K562 (cell line): Measurements from ENCODE around the gene ITGA11. TPM values are rescaled to one million over a fixed set of nuclear protein-coding genes. Genes with fewer than 3 reads are reported as not detected.

ENCODE experiments used
- EHMT2 ChIP-seq: fragments of 450-650 bp; IDR thresholded peaks from 2 replicates; pipeline ENCODE4 v1.6.1; 2018; ENCODE audit warnings: antibody characterized with exemption
- ETS1 ChIP-seq: conservative IDR thresholded peaks from 2 replicates; pipeline ENCODE4 v1.6.1; 2011; ENCODE audit warnings: low read depth, mild to moderate bottlenecking, low read length; ENCODE audit not compliant: control insufficient read depth
- MTA2 ChIP-seq: fragments of 450-650 bp; IDR thresholded peaks from 2 replicates; pipeline ENCODE4 v1.6.1; 2016; ENCODE audit warnings: low read depth
- NRF1 ChIP-seq, 2 experiments: fragments of 450-650 bp; IDR thresholded peaks in 1 of 2; conservative IDR thresholded peaks in 1 of 2; 2 replicates each; pipeline ENCODE4 v1.6.1; 2014; ENCODE audit warnings: mild to moderate bottlenecking in 2 of 2
- RBM14 ChIP-seq: fragments of 200-400 bp; formaldehyde crosslinking; IDR thresholded peaks from 2 replicates; pipeline ENCODE4 v1.6.1; 2018; ENCODE audit warnings: low read depth, mild to moderate bottlenecking, low read length, moderate library complexity, borderline replicate concordance; ENCODE audit not compliant: insufficient read depth
- RBM34 ChIP-seq: fragments of 200-400 bp; formaldehyde crosslinking; IDR thresholded peaks from 2 replicates; pipeline ENCODE4 v1.6.1; 2018; ENCODE audit warnings: low read length, borderline replicate concordance; ENCODE audit not compliant: insufficient read depth
- SMAD4 ChIP-seq: fragments of 250-450 bp; sonication (Bioruptor Pico); conservative IDR thresholded peaks from 2 replicates; pipeline ENCODE4 v1.8.0; 2021; ENCODE audit warnings: inconsistent platforms, mild to moderate bottlenecking, moderate library complexity
- TRIM25 ChIP-seq: fragments of 450-650 bp; IDR thresholded peaks from 2 replicates; pipeline ENCODE4 v1.7.0; 2016; ENCODE audit warnings: borderline replicate concordance
- ZNF76 ChIP-seq: fragments of 250-450 bp; sonication (Bioruptor Pico); IDR thresholded peaks from 2 replicates; pipeline ENCODE4 v1.4.0; 2020; ENCODE audit warnings: mild to moderate bottlenecking, moderate library complexity, borderline replicate concordance
- ZZZ3 ChIP-seq: fragments of 450-650 bp; IDR thresholded peaks from 2 replicates; pipeline ENCODE4 v1.6.1; 2016; ENCODE audit warnings: antibody characterized with exemption, mild to moderate bottlenecking, moderate library complexity
- polyA plus RNA-seq, 8 experiments: library from polyadenylated mRNA; depleted of rRNA in 4 of 8; stranded (reverse) in 5 of 8; unstranded in 3 of 8; fragments of >200 nt; fragmentation: Nextera tagmentation in 2 of 8; fragmentation: Illumina TruSeq in 1 of 8; extraction: Ambion mirVana in 2 of 8; extraction: Trizol in 1 of 8; gene quantifications; 2 replicates each; pipeline versions ENCODE4 v1.2.1 to v1.2.3, GENCODE V29; 2011 to 2014; ENCODE audit warnings: inconsistent platforms in 1 of 8, missing spikeins in 1 of 8
- total RNA-seq, 7 experiments: library from RNA; depleted of rRNA in 6 of 7; stranded (reverse); fragments of >200 nt in 6 of 7; fragmentation: Illumina TruSeq in 2 of 7; extraction: Trizol in 2 of 7; gene quantifications; 2 replicates each; pipeline versions ENCODE4 v1.2.1 to v1.2.3, GENCODE V29; 2011 to 2021; ENCODE audit warnings: low replicate concordance in 1 of 7
- TF ChIP-seq, protein P1 (sequence below): fragments of 200-400 bp; formaldehyde crosslinking; IDR thresholded peaks from 2 replicates; pipeline ENCODE4 v1.6.1; 2017; ENCODE audit warnings: mild to moderate bottlenecking, low read depth, low read length, moderate library complexity

The ITGA11 gene
- total and polyA plus RNA-seq, 9 of the 15 experiments (the other 6 are each of a cell fraction or from before 2014, with no cell fraction given) = 0.01 TPM; not detected in 8

DNA sequence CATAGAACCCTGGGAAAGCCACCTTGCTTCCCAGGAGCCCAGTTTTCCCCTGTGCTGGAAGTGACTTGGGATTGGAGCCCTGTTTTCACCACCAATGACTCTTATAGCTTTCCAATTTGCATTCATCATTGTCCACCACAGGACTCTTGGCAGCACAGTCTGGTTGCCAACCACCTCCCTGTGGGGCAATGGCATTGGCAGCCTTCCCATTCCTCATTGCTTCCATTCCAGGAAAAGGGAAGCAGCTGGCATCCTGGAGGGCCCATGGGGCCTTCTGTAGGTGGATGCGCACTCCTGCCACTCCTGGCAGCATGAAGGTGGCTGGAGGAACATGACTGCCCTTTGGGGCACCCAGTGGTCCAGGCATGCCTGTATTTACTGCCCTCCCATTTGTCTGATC lies 96.7 kb downstream of the ITGA11 start (continued):
- TF ChIP-seq TRIM25 (no peak), ZNF76 (CRISPR knock-in tag) (no peak), RBM14 (no peak), EHMT2 (no peak), MTA2 (no peak), ZZZ3 (no peak), RBM34 (no peak), ETS1 (no peak), NRF1 (conservative IDR thresholded peaks at IDR 0.05 in 1 of 2, IDR thresholded peaks at IDR 0.05 in 1 of 2) (no peak), SMAD4 (CRISPR knock-in tag) (no peak)
- TF ChIP-seq, protein P1, sequence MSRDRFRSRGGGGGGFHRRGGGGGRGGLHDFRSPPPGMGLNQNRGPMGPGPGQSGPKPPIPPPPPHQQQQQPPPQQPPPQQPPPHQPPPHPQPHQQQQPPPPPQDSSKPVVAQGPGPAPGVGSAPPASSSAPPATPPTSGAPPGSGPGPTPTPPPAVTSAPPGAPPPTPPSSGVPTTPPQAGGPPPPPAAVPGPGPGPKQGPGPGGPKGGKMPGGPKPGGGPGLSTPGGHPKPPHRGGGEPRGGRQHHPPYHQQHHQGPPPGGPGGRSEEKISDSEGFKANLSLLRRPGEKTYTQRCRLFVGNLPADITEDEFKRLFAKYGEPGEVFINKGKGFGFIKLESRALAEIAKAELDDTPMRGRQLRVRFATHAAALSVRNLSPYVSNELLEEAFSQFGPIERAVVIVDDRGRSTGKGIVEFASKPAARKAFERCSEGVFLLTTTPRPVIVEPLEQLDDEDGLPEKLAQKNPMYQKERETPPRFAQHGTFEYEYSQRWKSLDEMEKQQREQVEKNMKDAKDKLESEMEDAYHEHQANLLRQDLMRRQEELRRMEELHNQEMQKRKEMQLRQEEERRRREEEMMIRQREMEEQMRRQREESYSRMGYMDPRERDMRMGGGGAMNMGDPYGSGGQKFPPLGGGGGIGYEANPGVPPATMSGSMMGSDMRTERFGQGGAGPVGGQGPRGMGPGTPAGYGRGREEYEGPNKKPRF = no peak
